ENCODE results near the gene MZB1. TPM values are rescaled to one million over a fixed set of nuclear protein-coding genes. Genes with fewer than 3 reads are reported as not detected.

Gene MZB1
- total RNA-seq, 1 donor from 2014 or later = 0.38 TPM

DNA sequence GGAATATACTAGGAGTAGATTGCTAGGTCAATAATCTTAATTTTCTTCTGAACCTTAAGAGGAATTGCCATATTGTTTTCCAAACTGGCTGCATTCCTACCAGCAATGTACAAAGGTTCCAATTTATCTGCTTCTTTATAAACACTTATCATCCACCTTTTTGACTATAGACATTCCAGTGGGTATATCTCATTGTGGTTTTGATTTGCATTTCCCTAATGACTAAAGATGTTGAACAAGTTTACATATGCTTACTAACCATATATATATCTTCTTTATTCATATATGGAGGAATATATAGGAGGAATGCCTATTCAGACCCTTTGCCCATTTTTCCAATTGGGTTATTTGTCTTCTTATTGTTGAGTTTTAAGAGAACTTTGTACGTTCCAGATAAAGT, 42.0 kb upstream of the MZB1 start:
- DNase-seq (ENCODE audit: low spot score) = no peak
- peaks cover 29% of the 10 kb centered on the region for H3K36me3 Mint-ChIP-seq (ENCODE audit: low read depth, unreplicated experiment)
- no peaks in the 10 kb centered on the region for H3K27me3 Mint-ChIP-seq (ENCODE audit: unreplicated experiment)
- no peak overlapping the region for H3K4me3 Mint-ChIP-seq (ENCODE audit: unreplicated experiment)
- H3K27ac Mint-ChIP-seq (ENCODE audit: unreplicated experiment) = no peak overlapping the region
- no peaks in the 10 kb centered on the region for H3K4me1 Mint-ChIP-seq (ENCODE audit: unreplicated experiment)
- no peak for TF ChIP-seq CTCF (IDR thresholded peaks at IDR 0.05; ENCODE audit: unreplicated experiment)
- no peaks in the 10 kb centered on the region for H3K9me3 Mint-ChIP-seq (ENCODE audit: unreplicated experiment)

GRCh38 chr5:139430015-139430414, 40.3 kb upstream of the MZB1 start:
- no peak overlapping the region for H3K27ac Mint-ChIP-seq (ENCODE audit: unreplicated experiment)
- no peak for TF ChIP-seq CTCF (IDR thresholded peaks at IDR 0.05; ENCODE audit: unreplicated experiment)
- H3K36me3 Mint-ChIP-seq (ENCODE audit: low read depth, unreplicated experiment) = peaks cover 28% of the 10 kb centered on the region
- no peaks in the 10 kb centered on the region for H3K9me3 Mint-ChIP-seq (ENCODE audit: unreplicated experiment)
- peaks cover 11% of the 10 kb centered on the region for H3K4me1 Mint-ChIP-seq (ENCODE audit: unreplicated experiment)
- H3K27me3 Mint-ChIP-seq (ENCODE audit: unreplicated experiment) = no peaks in the 10 kb centered on the region
- no peak for DNase-seq (ENCODE audit: low spot score)
- no peak overlapping the region for H3K4me3 Mint-ChIP-seq (ENCODE audit: unreplicated experiment)

- no peak for TF ChIP-seq CTCF (IDR thresholded peaks at IDR 0.05; ENCODE audit: unreplicated experiment)
- H3K27ac Mint-ChIP-seq (ENCODE audit: unreplicated experiment) = peak overlapping the region; percentile 59
- H3K36me3 Mint-ChIP-seq (ENCODE audit: low read depth, unreplicated experiment) = peaks cover 28% of the 10 kb centered on the region
- no peak for DNase-seq (ENCODE audit: low spot score)
- peaks cover 35% of the 10 kb centered on the region for H3K4me1 Mint-ChIP-seq (ENCODE audit: unreplicated experiment)
- no peaks in the 10 kb centered on the region for H3K27me3 Mint-ChIP-seq (ENCODE audit: unreplicated experiment)
- H3K9me3 Mint-ChIP-seq (ENCODE audit: unreplicated experiment) = no peaks in the 10 kb centered on the region
- H3K4me3 Mint-ChIP-seq (ENCODE audit: unreplicated experiment) = no peak overlapping the region
These were observed 36.6 kb upstream of the MZB1 start for GRCh38 chr5:139426203-139426885.

GRCh38 chr5:139425497-139425896, 35.8 kb upstream of the MZB1 start:
- no peaks in the 10 kb centered on the region for H3K27me3 Mint-ChIP-seq (ENCODE audit: unreplicated experiment)
- no peak overlapping the region for H3K4me3 Mint-ChIP-seq (ENCODE audit: unreplicated experiment)
- H3K4me1 Mint-ChIP-seq (ENCODE audit: unreplicated experiment) = peaks cover 35% of the 10 kb centered on the region
- peak overlapping the region; percentile 59 for H3K27ac Mint-ChIP-seq (ENCODE audit: unreplicated experiment)
- no peak for DNase-seq (ENCODE audit: low spot score)
- H3K9me3 Mint-ChIP-seq (ENCODE audit: unreplicated experiment) = no peaks in the 10 kb centered on the region
- H3K36me3 Mint-ChIP-seq (ENCODE audit: low read depth, unreplicated experiment) = peaks cover 23% of the 10 kb centered on the region
- TF ChIP-seq CTCF (IDR thresholded peaks at IDR 0.05; ENCODE audit: unreplicated experiment) = no peak

GRCh38 chr5:139422307-139422893, 32.7 kb upstream of the MZB1 start:
- Mint-ChIP-seq H3K27ac (ENCODE audit: unreplicated experiment) (peak overlapping the region; percentile 88), H3K36me3 (ENCODE audit: low read depth, unreplicated experiment) (peaks cover 28% of the 10 kb centered on the region)
- TF ChIP-seq CTCF (IDR thresholded peaks at IDR 0.05; ENCODE audit: unreplicated experiment) = peak; percentile 56

More at GRCh38 chr5:139422307-139422893, 32.7 kb upstream of the MZB1 start:
- Mint-ChIP-seq H3K27me3 (ENCODE audit: unreplicated experiment) (no peaks in the 10 kb centered on the region), H3K4me1 (ENCODE audit: unreplicated experiment) (peaks cover 54% of the 10 kb centered on the region), H3K4me3 (ENCODE audit: unreplicated experiment) (peak overlapping the region; percentile 71), H3K9me3 (ENCODE audit: unreplicated experiment) (no peaks in the 10 kb centered on the region)
- DNase-seq (ENCODE audit: low spot score) = peak; percentile 61
